Measurements from ENCODE around the gene DNAJC27. TPM values are rescaled to one million over a fixed set of nuclear protein-coding genes. Genes with fewer than 3 reads are reported as not detected.
"Not testable (repeated sequence)": the region's sequence is repeated elsewhere in the genome, so short reads cannot be mapped to it uniquely, and the experiment has no call there.

The DNAJC27 gene
- 4.2 and 5.6 TPM in 2 replicates for total RNA-seq (2014; rRNA removed; shearing (Covaris generic))

DNA sequence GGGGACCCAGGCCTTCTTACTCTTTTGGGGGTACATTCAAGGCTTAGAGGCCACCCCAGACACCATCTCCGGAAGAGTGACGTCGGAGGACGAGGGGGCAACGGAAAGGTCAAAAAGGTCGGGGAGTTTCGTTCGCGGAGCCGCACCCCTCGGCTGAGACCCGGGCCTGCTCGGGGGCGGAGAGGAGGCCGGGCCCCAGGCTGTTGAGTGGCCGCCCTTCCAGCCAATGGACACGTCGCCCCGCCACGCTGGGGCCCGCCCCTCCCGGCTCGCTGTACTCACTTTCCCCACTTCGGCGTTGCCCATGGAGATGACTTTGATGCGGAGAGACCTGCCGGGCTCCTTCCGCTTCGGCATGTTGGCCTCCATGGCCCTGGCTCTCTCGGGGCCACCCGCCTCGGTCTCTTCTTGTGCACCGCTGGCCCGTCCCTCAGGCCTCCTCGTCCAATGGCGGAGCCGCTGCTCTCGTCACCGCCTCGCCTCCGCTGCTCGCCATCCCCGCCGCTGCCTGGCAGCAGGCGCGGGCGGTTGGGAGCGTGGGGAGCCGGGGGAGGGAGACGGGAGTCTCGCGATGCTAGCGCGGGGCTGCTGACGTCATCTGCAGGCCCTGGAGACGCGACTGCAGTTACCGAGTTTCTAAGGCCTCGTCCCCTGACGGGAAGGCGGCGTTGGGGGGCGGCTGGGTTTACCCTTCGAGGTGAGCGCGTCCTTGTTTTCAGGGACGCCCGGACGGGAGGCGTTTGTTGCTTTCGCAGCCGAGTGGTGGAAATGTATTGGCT lies at the start of gene DNAJC27:
Gene DNAJC27, minus strand, starts transcription at position 420 of the 779 bp plus-strand sequence. Its CDS starts 51 bp downstream, at position 369.
- DNase-seq (ENCODE audit: low read depth), result peak; percentile 97

DNA sequence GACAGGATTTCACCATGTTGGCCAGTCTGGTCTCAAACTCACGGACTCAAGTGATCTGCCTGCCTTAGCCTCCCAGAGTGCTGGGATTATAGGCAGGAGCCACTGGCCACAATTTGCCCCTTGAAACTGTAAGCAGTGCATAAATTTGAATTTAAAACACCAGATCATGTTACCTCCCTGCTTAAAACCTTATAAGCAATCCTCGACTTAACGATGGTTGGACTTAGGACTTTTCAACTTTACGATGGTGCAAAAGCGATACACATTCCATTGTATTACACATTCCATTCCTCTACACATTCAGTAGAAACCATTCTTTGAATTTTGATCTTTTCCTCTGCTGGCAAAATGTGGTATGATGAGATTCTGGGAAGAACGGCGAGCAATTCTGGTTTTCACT lies 46.9 kb upstream of the DNAJC27 start:
- DNase-seq (ENCODE audit: low read depth), result no peak

DNA sequence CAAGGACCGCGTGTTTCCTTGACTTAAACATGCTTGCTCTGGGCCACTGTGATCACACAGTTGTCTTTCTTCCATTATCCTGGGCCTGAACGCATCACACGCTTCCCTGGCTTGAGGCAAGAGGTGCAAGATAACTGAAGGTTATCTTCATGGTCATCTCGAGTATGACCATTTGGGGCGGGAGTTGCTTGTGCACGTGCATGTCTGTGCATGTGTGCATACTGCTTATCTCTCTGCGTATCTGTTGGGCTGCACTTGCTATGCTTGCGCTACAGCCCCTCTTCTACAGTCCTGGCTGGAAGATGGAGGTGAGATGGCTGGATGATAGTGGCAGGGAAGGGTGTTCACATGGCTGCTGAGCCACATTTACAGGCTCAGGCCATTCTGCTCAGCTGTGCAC lies 42.9 kb upstream of the DNAJC27 start:
- no peak for DNase-seq (ENCODE audit: low read depth)

DNA sequence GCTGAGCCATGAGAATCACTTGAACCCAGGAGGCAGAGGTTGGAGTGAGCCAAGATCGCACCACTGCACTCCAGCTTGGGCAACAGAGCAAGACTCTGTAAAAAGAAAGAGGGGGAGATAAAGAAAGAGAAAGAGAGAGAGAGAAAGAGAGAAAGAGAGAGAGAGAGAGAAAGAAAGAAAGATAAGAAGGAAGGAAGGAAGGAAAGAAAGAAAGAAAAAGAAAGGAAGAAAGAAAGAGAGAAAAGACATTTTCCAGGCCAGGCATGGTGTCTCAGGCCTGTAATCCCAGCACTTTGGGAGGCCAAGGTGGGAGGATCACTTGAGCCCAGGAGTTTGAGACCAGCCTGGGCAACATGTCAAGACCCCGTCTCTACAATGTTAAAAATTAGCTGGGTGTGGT lies 39.6 kb upstream of the DNAJC27 start:
- DNase-seq (ENCODE audit: low read depth), result not testable (repeated sequence)

DNA sequence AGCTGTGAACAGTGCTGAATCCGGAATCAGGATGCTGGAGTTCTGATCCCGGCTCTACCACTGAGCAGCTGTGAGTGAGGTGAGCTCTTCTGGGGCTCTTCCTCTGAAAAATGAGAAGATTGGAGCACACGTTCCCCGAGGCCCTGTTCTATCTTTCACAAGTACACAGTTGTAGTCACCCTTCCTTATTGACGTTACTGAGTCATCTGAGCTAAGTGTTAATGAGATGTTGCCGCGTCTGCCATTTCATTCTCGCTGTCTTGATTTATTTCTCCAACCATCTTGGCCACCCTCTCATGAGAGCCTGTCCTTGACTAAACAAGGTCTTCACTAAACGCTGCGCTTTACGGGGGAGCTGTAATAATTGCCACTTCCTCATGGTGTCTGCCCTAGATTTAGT lies 38.2 kb upstream of the DNAJC27 start:
- DNase-seq (ENCODE audit: low read depth), result peak; percentile 10

DNA sequence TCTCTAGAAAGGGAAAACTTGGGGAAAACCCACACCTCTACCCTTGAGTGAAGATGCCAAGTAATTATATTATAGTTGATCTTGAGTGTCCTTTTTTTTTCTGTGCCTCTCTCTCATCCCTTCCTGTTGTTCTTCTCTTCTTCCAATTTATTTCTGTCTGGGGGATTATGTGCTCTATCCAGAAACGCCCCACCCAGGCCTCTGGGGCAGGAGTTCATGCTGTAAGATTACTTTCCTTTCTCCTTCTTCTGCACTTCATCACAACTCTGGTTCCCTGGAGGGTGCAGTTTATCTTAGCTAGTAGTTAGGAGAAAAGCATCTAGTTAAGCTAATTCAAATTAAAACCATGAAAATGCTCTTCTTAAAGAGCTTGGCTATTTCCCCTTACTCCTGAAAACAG lies 30.3 kb upstream of the DNAJC27 start:
- no peak for DNase-seq (ENCODE audit: low read depth)

DNA sequence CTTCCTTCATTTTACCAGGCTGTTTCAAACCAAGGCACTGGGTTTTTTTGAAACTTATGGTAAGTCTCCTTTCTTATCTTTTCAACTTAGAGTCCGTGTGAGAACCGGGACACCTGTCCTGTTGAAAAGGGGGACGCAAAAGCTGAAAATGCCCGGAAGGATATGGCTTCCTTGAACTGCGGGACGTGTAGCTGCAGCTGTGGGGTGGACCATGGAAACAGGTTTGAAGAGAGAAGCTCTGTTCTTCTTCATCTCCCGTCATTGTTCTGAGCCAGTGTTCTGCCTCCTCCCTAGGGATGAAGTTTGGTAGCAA lies 29.5 kb upstream of the DNAJC27 start:
- no peak for DNase-seq (ENCODE audit: low read depth)

DNA sequence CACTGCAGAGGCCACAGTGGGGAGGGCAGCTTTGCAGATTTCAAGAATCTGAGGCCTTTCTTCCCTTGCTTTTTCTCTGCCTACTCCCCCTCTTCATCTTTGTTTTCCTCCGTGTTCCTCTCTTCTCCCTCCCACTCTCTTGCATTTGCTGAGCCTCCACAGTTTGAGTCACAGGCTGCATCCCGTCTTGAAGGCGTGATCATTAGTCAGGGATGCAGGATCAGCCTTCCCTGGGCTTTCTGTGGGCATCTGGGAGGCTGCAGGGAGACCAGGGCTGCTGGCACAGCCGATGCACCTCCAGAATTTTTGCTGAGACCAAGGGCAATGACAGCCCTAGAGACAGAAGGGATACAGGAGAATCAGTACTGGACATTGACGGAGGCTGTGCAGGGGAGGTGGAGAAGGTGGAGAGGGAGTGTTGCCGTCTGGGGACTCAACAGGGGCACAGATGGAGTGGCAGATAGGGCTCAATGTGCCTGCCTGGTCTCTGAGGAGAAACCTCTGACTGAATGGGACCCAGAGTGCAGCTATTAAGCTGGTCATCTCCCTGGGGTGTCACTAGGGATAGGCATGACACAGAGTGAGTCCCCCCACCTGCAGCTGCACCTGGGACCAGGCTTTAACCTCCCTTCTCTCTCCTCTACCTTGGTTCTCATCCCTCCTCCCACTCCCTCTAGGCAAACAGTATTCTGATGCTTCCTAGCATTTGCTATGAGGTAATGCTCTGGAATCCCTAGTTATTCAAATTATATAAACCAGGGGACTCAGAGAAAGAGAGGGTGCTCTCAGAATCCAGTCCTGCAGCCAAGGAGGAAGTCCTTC lies 29.0 kb upstream of the DNAJC27 start:
- no peak for DNase-seq (ENCODE audit: low read depth)

DNA sequence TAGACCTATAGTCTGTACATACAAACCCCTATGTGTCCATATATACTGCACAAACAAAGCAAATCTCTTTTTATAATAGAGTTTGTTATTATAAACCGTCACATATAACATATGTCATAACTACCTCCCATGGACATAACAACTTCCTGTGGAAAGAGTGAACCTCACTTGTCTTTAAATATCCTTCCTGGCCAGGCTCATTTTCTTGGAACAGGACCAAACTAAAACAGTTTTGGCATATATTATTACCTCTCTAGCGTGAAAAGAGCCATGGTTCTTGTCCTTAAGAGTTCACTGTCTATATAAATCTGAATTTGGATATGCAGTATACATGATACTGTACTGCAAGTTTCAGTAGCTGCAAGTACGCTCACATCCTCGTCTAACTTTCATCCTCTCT lies 28.3 kb upstream of the DNAJC27 start:
- no peak for DNase-seq (ENCODE audit: low read depth)

DNA sequence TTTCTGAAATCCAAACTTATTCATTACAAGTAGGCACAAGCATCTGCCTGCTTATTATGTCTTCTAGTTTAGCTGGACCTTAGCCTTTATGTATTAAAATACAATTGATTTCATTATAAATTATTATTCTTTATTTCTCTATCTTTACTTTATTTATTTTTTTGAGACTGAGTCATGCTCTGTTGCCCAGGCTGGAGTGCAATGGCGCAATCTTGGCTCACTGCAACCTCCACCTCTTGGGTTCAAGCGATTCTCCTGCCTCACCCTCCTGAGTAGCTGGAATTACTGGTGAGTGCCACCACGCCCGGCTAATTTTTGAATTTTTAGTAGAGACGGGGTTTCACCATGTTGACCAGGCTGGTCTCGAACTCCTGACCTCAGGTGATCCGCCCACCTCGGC lies 27.3 kb upstream of the DNAJC27 start:
- not testable (repeated sequence) for DNase-seq (ENCODE audit: low read depth)

DNA sequence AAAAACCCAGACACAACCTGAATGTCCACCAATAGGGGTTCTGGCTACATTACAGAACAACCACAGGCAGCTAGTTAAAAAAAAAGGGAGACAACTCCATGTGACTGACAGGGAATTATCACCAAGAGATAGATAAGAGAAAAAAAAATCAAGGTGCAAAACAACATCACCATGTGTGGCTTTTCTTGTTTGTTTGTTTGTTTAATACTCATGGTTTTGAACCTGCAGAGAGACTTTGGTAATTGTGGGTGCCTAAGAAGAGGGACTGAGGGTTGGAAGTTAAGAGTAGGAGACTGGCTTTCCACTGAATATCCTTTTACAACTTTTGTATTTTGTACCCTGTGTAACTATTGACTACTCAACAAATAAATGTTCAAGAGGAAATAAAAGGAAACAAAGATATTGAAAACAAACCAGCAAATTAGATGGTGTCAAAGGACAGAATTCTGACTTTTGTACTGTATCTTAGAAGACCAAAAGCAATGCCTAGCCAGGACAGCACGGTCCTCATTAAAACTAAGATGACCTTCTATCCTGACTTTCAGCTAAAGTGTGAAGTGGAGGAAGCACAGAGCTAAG lies 22.5 kb upstream of the DNAJC27 start:
- no peak for DNase-seq (ENCODE audit: low read depth)

DNA sequence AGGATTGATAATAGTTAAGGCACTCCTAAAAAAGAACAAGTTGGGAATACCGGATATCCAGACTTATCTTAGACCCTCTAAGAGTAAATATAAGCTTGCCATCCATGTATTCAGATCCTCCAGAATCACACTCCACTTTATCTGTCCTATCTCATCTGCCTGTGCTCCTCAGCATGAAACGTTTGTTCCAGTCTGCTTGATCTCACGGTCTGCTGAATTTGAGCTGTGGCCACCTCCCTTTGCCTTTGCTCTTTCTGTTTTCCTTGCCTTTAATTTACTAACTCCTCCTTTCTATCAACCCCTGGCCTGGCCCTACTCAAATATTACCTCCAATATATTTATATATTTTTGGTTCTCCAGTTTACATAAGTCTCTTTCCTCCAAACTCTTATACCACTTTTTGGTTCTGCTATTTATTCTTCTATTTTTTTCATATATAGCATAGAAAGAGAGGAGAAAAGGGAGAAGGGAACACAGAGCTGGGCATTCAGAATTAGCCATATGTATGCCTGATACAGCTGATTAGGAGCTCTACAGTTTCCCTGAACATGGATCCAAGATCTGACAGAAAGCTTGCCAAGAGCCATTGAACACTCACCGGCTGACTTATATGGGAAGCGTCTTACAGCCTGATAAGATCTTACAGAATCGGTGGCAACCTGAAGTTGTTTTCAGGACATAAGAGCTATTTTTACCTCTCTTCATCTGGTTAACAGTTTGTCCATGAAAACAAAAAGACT lies 21.8 kb upstream of the DNAJC27 start:
- DNase-seq (ENCODE audit: low read depth), result no peak

DNA sequence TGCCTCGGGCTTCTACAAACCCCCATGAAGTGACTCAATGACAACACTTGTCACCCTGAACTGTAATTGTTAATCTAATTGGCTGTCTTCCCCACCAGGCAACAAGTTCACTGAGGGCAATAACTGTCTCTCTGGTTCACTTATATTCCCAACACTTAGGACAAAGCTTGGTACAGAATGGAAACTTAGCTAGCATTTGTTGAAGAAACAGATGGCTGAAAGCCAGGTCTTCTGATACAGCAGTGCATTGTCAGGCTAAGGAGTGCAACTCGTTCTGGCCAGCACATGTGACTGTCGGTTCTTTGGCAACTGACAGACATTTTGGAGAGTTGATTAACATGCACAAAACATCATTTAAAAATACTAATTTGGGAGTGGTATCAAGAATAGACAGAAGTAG lies 14.6 kb upstream of the DNAJC27 start:
- no peak for DNase-seq (ENCODE audit: low read depth)

DNA sequence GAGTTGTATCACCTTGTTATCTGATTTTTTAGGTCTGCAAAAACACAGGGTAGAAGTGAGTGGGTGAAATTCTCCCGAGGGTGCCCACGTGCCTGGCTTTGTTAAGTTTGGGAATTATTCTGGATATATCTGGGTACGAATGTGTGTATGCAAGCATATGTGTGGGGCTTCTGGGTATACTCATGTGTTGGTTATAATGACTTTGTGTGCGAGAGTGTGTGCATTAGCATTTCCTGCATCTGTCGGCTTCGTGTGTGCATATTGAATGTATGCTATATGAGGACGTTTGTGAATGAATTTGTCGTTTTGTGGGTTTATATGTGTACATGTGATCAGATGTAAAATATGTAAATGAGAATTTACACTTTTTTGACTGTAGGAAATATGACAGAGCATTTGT lies 13.8 kb upstream of the DNAJC27 start:
- DNase-seq (ENCODE audit: low read depth), result no peak

DNA sequence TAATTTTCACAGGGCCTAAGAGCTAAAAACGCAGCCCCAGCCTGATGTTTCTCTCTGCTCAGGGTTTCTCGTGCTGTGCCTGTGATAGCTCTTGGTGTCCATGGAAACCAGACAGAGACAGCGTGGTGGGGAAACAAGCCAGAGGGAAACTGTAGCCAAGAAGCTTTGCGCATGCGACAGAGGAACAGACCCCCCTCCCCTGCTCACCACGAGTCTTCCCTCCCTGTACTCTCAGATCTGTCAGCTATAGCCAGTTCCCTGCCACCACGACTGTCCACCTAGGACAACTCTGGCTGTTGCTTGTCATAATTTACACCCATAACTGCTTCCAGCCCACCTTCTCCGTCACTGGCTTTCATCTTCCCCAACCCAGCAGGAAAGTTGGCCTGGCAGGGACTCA lies 13.2 kb upstream of the DNAJC27 start:
- no peak for DNase-seq (ENCODE audit: low read depth)

DNA sequence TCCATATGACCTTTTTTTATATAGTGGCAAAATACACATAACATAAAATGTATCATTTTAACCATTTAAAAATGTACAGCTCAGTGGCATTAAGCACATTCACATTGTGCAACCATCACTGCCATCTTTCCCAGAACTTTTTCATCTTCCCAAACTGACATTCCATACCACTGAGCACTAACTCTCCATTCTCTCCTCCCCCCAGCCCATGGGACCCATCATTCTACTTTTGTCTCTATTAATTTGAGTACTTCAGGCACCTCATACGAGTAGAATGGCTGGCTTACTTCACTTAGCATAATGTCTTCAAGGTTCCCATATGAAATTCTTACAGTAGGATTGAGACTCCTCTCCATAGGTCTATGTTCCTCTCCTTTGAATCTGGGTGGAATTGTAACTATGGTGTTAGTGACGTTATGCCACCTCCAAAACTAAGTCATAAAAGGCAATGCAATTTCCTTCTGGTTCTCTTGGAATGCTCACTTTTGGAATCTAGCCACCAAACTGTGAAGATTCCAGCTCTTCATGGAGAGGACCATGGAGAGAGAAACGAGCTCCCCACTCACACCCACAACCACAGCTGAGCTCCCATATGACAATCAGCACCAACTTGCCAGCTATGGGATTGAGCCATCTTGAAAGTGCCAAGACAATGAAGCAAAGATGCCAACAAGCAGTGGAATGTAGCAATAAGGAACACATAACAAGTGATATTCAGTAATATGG lies 9.8 kb upstream of the DNAJC27 start:
- no peak for DNase-seq (ENCODE audit: low read depth)

DNA sequence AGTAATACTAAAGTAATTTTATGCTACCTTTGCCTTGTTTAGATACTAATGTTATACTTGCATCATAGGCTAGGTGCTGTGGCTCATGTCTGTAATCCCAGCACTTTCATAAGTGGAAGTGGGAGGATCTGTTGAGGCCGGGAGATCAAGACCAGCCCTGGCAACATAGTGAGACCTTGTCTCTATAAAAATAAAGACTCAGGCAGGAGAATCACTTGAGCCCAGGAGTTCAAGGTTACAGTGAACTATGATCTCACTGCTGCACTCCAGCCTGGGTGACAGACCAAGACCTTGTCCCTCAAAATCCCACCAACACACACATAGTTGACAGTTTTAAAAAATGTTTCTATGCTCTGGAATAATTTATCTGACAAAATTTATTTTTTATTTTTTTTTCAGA lies 6.9 kb upstream of the DNAJC27 start:
- no peak for DNase-seq (ENCODE audit: low read depth)

DNA sequence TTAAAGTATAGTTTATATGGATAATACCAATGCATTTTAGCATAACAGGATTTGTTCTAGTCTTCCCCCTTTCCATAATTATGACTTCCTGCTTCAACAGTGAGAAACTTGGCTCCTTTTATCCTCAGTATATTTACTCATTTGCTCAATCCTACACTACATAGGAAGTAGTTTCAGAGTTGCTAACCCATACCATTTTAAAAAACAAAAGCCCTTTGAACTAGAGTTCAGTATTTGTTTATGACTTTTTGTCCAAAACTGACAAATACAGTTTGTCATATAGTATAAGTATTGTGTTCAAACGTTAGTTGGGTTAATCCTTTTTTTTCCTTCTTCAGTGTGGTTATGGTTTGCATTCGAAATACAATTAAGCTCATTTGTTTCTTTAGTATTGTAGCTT lies 5.9 kb upstream of the DNAJC27 start:
- DNase-seq (ENCODE audit: low read depth), result no peak

DNA sequence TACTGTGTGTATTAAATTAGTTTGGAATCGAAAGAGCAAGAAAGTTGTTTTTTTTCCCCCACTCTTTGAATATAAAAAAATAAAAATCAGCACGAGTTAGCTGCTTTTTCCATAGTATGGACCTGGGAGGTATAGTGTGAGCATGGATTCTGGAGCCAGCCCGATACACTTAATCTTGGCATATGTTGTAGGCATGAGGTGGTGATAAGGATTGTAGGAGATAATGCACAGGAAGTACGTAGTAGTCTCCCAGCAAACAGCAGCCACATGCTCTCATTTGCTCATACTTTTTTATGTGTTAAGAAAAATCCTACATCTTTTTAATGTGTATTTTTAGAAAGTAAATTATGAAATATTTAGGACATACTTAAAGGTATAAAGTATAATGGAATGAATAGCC lies 2.1 kb upstream of the DNAJC27 start:
- no peak for DNase-seq (ENCODE audit: low read depth)

DNA sequence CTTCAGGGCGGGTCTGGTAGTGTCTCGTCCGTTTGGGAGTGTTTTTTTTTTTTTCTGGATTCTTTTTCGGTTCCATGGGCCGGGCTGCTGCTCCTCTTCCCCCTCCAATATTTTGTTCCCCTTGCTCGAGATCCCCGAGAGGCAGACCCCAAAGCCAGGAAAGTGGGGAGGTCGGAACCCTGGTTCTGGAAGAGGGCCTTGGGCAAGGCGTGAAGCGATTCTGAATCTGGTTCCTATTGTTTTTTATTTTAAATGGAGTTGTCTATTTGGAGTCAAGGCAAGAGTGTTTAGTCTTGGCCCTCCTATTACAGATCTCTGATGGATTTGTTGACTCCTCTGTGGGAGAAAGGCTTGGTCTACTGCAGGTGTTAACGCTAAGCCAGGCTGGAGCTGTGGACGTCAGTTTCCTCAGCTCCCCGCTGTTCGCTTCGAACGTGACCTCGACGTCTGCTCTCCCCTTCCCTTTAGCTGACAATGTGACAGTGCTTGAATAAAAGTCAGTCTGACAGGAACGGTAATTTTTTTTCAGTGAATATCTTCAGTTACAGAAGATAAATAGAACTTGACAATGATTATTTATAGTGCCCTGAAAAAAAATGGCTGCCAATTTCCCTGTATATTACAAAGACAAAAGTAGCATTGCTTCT lies 683 bp upstream of the DNAJC27 start:
- peak; percentile 38 for DNase-seq (ENCODE audit: low read depth)

DNA sequence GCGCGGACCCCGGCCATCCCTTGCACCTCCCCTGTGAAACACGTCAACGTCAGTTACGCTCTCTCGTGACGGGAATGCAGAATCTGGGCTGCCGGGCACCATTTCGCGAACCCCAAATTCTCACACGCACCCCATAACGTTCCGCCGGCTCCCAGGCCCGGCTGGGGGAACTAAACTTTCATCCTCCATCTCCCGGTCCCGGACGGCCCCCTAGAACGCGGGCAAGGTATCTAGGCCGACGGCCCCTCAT lies 544 bp downstream of the DNAJC27 start:
- no peak for DNase-seq (ENCODE audit: low read depth)
